Epithelial cell of esophagus (primary cell): Measurements from ENCODE around the gene IFT22.
A peak's percentile ranks its signal among the peaks of the same experiment; 100 is the strongest.
"Not testable (repeated sequence)": the region's sequence is repeated elsewhere in the genome, so short reads cannot be mapped to it uniquely, and the experiment has no call there.

Source experiments
- DNase-seq: peaks from one replicate; pipeline ENCODE4 v3.0.0; 2010; ENCODE audit warnings: low read depth
- H3K4me3 ChIP-seq: 2 replicates; pipeline ENCODE4 v1.5.1; 2011; ENCODE audit warnings: mild to moderate bottlenecking, low read length, control low read depth
- CTCF ChIP-seq: IDR thresholded peaks from 2 replicates; pipeline ENCODE4 v1.5.1; 2011; ENCODE audit warnings: low read depth, mild to moderate bottlenecking, low read length, control low read depth, inconsistent platforms; ENCODE audit not compliant: insufficient read depth; ENCODE audit errors: missing control alignments

Gene IFT22

GRCh38 chr7:101299511-101300464, 21.8 kb downstream of the IFT22 start:
- no peak for DNase-seq
- no peak overlapping the region for H3K4me3 ChIP-seq
- no peak for TF ChIP-seq CTCF

DNA sequence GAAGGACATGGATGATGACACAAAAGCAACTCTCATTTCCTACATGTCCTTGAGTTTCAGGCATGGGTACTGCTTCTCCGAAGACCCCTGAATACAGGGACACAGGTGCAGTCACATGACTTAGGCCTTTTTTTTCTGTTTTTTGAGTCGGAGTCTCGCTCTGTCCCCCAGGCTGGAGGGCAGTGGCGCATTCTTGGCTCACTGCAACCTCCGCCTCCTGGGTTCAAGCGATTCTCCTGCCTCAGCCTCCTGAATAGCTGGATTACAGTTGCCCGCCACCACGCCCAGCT, 26.8 kb downstream of the IFT22 start:
- DNase-seq, result no peak
- no peak for TF ChIP-seq CTCF
- no peak overlapping the region for H3K4me3 ChIP-seq

DNA sequence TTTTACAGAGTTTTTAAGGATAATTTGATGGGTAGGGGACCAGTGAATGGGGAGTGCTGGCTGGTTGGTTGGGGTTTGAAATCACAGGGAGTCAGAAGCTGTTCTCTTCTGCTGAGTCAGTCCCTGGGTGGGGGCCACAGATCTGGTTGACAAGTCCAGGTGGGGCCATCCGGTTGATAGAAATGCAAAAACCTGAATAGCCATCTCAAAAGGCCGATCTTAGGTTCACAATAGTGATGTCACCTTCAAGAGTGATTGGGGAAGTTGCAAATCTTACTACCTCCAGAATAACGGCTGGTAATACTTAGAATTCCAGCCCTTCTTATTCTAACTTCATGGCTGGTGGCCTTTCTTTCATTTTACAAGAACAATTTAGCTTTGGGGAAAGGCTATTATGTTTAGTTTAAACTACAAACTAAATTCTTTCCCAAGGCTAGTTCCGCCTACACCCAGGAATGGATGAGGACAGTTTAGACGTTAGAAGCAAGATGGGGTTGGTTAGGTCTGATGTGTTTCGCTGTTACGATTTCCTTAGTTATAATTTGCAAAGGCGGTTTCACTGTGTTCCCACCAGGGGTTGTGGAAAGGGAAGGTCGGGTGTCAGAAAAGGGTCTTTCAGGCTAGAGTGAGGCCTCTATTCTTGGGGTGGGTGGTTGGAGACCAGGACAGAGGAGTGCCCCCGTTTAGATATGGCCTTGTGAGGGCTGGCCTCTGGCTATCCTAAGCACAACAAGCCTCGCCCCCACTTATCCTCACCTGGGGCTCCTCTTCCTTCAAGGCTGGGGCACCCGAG, 27.4 kb downstream of the IFT22 start:
- no peak overlapping the region for H3K4me3 ChIP-seq

GRCh38 chr7:101293069-101294021, 28.3 kb downstream of the IFT22 start:
- H3K4me3 ChIP-seq, DNase-seq: not testable (repeated sequence)

More for the DNA sequence above, 27.4 kb downstream of the IFT22 start:
- no peak for TF ChIP-seq CTCF
- no peak for DNase-seq

GRCh38 chr7:101292566-101292965, 29.0 kb downstream of the IFT22 start:
- not testable (repeated sequence) for DNase-seq, H3K4me3 ChIP-seq

DNA sequence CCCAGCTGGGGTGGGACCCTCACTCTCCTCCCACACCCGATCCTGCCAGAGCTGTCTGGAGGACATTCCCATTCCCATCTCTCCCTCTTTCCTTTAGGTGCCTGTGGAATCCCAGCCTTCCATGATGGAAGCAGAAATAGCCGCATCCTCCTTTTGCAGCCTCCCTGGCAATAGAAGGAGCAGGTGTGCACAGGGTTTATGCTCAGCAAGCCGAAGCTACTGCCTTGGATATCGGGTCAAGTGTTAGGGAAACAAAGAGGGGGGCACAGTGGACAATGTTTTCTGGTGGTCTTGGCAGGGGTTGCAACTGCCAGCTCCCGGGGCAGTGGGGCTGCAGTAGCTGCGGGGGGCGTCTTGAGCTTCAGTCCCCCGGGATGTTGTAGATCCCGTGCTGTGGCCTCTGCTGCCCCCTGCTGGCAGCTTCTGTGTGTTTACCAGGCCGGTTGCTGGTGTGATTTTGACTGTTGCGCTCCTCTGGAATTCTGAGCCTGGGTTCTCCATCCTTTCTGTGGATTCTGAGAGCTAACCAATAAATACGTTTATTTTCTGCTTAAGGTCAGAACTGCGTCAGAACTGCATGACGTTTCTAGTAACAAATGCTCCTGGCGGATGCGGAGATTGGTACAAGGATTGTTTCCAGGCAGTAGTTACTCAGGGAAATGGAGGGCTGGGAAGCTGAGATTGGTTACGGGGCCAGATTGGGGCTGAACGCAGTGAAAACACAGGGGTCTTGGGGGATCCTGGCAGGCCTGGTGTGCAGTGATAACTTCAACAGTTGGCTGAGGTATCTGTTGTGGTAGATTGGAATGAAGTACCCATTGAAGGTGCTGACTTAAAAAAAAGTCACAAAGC, 31.2 kb downstream of the IFT22 start:
- peak; percentile 59 for TF ChIP-seq CTCF
- H3K4me3 ChIP-seq, result not testable (repeated sequence)
- DNase-seq, result peak; percentile 40

DNA sequence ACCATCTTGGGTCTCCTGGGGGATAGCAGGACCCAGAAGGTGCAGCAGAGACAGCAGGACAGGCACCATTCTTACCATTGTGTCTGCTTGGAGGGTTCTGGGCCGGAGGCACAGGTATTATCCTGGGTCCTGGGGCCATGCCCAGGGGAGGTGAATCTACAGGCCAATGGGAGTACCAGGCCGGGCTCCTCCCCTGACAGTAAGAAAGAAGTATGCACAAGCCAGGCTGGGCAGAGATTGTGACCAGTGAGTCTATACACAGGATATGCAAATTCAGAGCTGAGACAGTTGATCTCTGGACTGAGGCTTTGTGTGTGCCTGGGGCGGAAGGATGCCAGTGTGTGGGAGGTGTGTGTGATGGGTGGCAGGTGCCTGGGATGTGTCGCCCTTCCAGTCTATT, 31.9 kb downstream of the IFT22 start:
- H3K4me3 ChIP-seq, DNase-seq: not testable (repeated sequence)
